Left hindlimb (tissue), 1 donor: ENCODE measurements around the gene ABI1.

Source experiments
- DNase-seq: peaks from one replicate; pipeline ENCODE4 v3.0.0-alpha.2; 2018

ABI1 gene

DNA sequence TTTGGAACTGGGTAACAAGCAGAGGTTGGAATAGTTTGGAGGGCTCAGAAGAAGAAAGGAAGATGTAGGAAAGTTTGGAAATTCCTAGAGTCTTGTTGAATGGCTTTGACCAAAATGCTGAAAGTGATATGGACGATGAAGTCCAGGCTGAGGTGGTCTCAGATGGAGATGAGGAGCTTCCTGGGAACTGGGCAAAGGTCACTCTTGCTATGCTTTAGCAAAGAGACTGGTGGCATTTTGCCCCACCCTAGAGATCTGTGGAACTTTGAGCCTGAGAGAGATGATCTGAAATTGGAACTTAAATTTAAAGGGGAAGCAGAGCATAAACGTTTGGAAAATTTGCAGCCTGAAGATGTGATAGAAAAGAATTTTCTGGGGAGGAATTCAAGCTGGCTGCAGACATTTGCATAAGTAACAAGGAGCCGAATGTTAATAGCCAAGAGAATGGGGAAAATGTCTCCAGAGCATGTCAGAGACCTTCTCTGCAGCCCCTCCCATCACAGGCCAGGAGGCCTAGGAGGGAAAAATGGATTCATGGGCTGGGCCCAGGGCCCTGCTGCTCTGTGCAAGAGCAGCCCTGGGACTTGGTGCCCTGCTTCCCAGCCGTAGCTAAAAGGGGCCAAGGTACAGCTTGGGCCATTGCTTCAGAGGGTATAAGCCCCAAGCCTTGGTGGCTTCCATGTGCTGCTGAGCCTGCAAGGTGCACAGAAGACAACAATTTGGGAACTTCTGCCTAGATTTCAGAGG is 159.7 kb downstream of the ABI1 start:
- DNase-seq, result no peak

DNA sequence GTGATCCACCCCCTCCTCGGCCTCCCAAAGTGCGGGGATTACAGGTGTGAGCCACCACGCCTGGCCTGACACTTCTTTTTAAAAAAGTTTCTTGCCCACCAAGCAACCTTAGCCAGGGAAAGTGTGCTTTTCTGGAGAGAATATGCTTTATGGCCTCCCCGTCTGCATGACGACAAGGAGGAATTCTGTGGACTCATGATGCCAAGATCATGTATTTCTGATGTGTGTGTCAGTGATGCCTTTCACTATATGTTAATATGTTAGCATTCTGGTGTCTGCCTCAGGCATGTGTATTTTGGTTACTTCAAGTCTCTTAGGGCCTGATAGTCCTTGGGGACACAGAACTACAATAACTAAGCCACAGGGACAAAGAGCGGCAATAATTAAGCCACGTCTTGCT is 161.1 kb downstream of the ABI1 start:
- no peak for DNase-seq

DNA sequence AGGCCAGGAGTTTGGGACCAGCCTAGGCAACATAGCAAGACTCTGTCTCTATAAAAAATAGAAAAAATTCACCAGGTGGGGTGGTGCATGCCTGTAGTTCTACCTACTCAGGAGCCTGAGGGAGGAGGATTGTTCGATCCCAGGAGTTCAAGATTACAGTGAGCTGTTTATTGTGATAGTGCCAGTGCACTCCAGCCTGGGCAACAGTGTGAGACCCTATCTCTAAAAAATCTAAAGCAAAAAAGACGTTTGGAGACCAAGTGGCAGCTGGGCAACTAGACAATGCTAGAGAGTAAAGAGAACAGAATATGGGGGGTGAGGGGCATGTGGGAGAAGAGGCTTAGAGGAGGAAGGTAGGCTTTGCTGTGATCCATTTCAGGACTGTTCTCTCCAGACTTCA is 161.8 kb downstream of the ABI1 start:
- no peak for DNase-seq

DNA sequence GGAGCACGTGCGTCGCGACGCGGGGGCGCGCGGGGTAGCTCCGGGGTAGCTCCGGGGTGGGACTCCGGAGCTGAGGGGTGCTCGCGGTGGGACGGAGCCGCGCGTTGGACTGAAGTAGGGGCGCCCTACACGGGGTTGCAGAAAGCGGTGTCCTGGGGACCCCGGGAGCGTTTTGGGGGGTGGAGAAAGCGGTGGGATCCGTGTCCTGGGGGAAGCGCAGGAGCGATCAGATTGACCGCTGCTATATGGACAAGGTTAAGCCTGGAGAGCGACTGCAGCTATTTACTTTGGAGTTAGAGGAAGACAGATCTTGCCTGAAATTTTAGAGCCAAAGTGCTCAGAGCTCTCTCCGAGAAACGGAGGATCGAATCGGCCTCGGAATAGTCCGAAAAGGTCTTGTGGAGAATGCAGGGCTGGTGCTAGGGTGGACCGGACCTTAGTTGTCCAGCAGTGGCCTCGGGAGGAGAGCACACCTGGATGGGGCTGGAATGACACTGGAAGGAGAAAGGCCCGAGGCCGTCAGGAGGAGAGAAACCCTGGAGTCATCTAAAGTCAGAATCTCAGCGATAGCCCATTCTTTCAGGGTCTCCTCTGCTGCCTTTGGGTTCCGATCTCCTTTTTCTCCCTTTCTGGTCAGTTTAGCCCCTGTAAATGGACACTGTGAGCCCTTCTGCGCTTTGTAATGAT is 162.7 kb downstream of the ABI1 start:
- DNase-seq, result no peak

DNA sequence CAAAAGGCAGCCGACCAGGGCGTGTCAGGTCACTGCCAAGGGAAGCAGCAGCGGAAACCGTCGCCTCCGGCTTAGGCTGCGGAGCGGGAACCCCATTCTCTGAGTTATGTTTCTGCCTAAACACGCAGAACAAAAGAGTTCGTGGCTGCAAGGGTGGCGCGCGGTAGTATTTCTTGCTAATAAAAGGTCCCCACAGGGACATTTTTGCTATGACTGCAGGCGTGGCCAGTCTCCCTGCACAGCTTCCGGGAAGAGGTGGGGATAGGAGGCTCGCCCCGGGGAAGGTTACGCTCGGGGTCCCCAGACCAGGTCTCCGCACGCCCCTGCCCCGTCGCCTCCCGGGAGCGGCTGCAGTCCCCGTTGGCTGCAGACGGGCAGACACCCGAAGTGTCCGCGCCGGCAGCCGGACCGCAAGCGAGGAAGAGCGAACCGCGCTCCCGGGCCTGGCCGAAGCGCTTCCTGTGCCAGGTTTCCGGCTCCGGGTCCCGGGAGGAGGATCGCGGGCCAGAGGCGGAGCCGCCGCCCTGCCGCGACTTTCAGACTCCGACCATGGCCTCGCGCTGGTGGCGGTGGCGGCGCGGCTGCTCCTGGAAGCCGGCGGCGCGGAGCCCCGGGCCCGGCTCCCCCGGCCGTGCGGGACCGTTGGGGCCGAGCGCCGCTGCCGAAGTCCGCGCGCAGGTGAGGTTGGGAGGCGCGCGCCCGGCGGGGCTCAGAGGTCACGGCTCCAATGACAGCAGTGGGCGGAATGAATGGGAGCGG is 163.4 kb downstream of the ABI1 start, which contains the start of gene PDSS1:
TSS of gene PDSS1 (plus strand) at position 539 of the 759 bp plus-strand sequence. CDS start at position 550, 11 bp downstream.
- DNase-seq, result peak; percentile 84

DNA sequence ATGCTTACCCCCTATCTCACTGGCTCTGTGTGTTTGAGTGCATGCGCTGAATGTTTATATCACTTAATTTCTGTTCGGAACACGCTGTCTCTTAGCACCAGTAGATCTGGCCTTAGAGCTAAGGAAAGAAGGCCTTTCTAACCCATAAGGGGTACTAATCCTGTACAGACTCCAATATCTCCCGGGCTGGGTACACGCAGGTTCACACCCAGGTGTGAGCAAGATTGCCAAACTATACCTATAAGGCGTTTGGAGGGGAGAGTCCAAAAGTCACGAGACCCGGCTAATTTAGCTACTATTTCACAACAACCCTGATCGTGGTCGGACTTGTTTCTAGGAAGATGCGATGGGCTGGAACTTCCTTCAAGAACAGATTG is 164.0 kb downstream of the ABI1 start:
- DNase-seq, result no peak
